Activated gamma-delta T cell (primary cell): ENCODE measurements around the gene SLC26A8.
"Not testable (repeated sequence)": the region's sequence is repeated elsewhere in the genome, so short reads cannot be mapped to it uniquely, and the experiment has no call there.

Experiments used
- DNase-seq: peaks from one replicate; lab custom pipeline; 2025; lab: John Stamatoyannopoulos, UW

SLC26A8 gene

DNA sequence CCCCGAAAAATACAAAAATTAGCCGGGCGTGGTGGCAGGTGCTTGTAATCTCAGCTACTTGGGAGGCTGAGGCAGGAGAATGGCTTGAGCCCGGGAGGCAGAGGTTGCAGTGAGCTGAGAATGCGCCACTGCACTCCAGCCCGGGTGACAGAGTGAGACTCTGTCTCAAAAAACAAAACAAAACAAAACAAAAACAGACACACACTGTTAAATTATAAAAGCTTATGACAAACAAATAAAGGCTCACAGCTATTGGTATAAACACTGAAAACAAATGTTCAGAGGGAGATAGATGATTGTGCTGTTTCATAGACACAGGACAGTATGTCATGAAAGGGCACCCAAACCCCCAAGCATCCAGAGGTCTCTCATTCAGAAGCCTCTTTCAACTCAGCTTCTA, 107.5 kb downstream of the SLC26A8 start:
- not testable (repeated sequence) for DNase-seq

DNA sequence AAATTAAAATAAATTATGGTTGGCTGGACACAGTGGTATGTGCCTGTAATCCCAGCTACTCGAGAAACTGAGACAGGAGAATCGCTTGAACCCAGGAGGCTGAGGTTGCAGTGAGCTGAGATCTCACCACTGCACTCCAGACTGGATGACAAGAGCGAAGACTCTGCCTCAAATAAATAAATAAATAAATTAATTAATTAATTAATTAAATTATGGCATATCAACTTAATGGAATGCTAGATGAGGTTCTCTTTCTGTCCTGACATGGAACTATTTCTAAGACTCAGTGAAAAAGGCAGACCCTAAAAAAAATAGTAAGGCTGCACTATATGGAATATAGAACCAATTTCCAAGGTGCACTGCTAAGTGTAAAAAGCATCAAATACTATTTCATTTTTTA, 108.4 kb downstream of the SLC26A8 start:
- no peak for DNase-seq

DNA sequence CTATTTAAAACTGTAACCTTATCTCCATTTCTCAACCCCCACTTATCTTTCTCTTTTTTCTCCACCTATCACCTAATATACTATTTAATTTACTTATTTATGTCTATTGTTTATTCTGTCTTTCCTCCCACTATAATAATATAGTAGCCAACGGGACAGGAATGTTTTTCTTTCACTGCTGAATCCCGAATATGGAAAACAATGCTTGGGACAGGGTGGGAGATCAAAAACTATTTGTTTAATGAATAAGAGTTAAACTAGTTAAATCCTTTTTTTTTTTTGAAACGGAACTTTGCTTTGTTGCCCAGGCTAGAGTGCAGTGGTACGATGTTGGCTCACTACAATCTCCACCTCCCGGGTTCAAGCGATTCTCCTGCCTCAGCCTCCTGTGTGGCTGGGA, 109.9 kb downstream of the SLC26A8 start:
- no peak for DNase-seq

DNA sequence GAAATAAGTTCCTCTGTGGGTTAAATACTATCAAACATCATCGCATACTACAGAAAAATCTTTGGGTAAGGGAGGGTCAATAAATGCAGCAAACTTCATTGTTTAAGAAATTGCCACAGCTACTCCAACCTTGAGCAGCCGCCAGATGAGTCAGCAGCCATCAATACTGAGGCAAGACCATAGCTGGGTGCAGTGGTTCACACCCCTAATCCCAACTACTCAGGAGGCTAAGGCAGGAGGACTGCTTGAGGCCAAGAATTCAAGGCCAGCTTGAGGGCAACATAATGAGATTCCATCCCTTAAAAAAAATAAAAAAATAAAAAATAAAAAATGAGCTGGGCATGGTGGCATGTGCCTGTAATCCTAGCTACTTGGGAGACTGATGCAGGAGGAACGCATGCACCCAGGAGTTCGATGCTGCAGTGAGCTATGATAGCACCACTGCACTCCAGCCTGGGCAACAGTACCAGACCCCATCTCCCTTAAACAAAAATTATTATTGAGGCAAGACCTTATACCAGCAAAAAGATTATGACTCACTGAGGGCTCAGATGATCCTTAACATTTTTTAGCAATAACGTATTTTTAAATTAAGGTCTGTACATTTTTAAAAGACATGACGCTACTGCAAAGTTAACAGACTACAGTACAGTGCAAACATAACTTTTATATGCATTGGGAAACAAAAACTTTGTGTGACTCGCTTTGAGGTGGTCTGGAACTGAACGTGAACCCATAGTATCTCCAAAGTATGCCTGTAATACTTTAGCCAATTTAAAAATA, 112.4 kb downstream of the SLC26A8 start:
- no peak for DNase-seq

DNA sequence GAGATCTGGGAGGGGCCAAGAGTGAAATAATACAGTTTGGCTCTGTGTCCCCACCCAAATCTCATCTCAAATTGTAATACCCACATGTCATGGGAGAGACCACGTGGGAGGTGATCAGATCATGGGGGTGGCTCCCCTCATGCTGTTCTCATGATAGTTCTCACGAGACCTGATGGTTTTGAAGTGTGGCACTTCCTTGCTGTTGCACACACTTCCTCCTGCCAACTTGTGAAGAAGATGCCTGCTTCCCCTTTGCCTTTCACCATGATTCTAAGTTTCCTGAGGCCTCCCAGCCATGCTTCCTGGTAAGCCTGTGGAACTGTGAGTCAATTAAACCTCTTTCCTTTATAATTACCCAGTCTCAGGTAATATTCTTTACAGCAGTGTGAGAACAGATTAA, 114.9 kb downstream of the SLC26A8 start:
- DNase-seq = not testable (repeated sequence)

DNA sequence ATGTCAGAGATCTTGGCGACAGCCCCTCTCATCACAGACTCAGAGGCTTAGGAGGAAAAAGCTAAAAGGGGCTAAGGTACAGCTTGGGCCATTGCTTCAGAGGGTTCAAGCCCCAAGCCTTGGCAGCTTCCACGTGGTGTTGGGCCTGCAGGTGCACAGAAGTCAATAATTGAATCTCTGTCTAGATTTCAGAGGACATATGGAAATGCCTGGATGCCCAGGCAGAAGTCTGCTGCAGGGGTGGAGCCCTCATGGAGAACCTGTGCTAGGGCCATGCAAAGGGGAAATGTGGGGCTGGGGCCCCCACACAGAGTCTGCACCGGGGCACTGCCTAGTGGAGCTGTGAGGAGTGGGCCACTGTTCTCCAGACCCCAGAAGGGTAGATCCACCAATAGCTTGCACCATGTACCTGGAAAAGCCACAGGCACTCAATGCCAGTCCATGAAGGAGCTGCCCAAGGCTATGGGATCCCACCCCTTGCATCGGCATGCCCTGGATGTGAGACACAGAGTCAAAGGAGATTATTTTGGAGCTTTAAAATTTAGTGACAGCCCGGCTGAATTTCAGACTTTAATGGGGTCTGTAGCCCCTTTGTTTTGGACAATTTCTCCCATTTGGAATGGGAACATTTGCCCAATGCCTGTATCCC, 115.6 kb downstream of the SLC26A8 start:
- not testable (repeated sequence) for DNase-seq

DNA sequence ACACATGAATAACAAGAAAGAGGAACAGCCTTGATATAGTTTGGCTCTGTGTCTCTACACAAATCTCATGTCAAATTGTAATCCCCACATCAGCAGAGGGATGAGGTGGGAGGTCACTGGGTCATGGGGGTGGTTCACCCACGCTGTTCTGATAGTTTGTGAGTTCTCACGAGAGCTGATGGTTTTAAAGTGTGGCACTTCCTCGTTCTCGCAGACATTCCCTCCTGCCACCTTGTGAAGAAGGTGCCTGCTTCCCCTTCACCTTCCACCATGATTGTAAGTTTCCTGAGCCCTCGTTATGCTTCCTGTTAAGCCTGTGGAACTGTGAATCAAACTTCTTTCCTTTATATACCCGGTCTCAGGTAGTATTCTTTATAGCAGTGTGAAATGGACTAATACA, 116.7 kb downstream of the SLC26A8 start:
- no peak for DNase-seq

DNA sequence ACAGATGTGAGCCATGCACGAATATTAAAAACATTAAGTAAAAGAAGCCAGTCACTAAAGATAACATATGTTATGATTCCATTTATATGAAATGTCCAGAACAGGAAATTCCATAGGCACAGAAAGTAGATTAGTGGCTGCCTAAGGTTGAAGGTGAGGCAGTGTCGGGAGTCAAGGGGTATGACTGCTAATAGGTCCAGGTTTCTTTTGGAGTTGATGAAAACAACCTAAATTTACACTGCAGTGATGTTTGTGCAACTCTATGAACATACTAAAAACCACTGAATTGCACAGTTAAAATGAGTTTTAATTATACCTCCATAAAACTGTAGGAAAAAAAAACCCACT, 118.0 kb downstream of the SLC26A8 start:
- DNase-seq = no peak

DNA sequence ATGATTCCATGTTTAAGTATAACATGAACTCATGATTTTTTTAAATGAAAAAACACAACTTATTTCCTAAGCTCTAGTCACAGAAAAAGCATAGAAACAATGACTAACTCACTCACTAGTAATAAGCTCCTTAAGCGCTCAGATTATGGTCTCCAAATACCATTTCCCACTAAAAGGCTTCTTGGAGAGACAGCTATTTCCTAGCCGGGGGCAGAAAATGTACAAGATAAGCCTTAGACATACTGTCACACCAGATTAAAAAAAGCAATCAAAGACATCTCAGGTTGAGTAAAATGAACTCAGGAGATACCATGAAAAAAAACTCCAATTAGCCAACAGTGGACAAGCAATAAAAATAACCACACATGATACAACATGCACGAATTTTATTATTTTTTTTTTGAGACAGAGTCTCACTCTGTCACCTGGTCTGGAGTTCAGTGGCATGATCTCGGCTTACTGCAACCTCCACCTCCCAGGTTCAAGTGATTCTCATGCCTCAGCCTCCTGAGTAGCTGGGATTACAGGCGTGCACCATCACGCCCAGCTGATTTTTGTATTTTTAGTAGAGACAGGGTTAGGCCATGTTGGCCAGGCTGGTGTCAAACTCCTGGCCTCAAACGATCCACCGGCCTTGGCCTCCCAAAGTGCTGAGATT, 118.5 kb downstream of the SLC26A8 start:
- DNase-seq = no peak

DNA sequence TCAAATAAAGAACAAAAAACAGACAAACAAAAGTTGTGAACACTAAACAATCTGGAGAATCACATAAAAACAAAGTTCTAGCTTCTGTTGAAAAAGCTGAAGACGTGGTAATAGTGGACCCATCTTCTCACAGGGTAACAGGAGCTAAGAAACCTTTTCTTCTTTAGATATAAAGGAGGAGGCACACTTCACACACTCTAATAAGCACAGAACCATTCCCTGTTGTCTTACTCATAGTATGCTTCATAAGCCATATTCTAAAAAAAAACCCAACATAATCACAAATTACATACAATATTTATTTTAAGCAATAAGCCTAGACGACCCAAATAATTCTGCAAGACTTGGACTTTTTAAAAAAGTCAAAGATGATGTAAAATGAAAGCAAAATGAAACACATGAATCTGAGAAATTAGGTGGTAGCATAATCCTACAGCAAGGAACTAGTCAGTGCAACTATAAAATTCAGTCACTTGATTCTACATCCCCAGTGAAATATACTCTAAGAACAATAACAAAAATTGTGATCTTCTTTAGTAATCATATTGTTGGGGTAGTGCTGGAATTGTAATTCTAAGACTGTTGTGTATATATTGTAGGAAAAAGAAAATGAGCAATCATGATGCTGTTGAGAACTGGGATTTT, 119.2 kb downstream of the SLC26A8 start:
- DNase-seq = no peak

DNA sequence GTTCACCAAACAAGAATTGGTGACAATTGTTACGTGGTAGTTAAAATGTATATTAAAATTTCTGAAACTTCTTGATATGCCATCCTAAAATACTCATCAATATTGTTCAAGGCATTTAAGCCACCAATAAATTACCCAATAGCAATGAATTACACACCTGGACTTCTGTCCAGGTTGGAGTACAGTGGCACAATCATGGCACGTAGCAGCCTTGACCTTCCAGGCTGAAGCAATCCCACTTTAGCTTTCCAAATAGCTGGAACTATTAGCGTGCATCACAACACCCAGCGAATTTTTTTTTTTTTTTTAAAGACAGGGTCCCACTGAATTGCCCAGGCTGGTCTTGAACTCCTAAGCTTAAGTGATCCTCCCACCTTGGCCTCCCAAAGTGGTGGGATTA, 120.8 kb downstream of the SLC26A8 start:
- no peak for DNase-seq

DNA sequence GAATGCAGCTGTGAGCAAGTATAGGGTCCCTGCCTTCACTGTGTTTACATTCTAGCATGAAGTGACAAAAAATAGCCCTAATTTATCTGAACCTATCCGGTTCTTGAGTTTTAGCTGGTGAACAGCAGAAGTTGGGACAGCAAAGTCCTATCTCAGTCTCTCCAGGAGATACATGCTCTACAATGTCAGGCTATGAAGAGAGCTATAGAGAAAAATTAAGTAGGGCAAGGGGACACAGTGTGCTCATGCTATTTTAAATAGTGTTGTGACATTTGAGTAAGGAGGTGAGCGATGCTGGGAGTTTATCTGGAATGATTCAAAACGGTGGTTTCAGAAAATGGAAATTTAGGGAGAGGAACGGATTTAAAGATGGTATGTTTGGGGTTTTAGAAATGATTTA, 124.0 kb downstream of the SLC26A8 start:
- no peak for DNase-seq

DNA sequence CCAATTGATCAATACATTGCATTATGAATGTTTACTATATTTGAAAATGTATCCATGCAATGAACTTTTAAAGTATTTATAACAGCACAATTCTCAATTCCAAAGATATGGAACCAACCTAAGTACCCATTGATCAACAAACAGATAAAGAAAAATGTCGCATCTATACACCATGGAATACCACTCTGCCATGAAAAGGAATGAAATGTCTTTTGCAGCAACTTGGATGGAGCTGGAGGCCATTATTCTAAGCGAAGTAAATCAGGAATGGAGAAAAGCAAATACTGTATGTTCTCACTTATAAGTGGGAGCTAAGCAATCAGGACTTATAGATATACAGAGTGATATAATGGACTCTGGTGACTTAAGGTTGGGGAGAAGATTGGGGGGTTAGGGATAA, 126.4 kb downstream of the SLC26A8 start:
- no peak for DNase-seq

DNA sequence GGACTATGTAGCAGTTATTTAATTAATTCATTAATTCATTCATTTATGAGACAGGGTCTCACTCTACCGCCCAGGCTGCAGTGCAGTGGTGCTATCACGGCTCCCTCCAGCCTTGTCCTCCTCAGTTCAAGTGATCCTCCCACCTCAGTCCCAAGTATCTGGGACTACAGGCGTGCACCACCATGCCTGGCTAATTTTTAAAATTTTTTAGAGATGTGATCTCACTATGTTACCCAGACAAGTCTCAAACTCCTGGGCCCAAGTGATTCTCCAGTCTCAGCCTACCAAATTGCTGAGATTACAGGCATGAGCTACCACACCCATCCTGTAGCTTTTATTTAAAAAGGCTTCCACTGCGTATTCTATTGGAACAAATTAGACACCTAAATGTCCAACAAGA, 127.0 kb downstream of the SLC26A8 start:
- no peak for DNase-seq

DNA sequence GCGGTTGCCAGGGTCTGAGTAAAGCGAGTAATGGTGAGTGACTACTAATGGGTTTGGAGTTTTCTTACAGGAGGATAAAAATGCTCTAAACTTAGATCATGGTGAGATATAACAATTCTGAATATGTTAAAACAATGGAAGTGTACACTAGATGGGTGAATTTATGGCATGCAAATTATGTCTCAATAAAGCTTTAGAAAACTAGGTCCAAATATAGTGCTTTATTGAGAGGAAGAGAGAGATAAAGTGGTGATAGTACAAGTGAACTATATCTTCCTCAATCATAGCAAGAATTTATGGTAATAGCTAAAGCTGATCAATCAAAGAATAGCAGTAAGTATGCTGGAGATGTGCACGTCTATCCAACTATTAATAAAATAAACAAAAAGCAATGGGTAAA, 127.4 kb downstream of the SLC26A8 start:
- no peak for DNase-seq

DNA sequence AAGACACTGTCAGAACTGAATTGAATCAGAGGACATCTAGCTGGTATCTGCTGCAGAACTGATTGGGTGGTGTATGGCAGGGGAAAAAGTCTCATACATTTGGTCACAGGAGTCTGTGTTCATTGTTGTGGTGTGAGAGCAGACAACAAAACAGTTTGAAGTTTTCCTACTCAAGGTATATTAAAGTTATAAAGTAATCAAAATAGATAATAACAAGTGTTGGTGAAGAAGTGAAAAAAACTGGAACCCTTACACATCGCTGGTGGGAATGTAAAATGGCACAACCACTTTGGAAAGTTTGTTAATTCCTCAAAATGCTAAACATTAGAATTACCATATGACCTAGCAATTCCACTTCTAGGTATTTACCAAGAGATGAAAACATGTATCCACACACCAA, 128.2 kb downstream of the SLC26A8 start:
- DNase-seq = no peak

DNA sequence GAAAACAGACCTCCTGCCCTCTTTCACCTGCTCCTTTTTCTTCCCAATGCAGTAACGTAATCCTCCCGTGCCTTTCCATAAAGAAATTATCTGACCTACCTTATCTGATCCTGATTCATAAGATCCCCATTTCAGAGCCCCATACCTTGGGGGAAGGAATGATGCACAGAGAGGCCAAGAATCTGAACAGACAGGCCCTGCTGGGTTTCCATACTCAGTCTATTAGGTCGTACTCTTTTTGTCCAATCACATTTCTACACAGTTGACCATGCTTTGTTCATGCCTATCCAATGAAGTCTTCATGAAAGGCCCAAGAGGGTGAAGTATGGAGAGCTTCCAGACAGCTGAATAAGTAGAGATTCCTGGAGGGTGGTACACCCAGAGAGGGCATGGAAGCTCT, 128.9 kb downstream of the SLC26A8 start:
- no peak for DNase-seq

DNA sequence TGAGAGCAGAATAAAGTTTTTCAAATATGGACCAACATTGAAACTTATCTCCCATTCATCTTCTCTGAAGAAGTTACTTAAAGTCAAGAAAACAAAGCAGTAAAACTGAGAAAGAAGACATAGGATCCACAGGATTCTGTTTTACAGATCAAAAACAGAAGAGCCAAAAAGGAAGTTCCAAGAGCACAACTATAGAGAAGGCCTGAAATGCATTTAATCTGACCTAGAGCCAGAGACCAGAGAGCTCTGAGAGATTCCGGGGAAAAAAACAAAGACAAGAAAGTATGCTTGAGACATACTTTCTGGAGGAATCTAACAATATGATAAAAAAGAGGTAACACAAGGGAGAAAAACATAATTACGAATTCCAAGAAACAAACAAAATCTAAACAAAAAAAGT, 129.7 kb downstream of the SLC26A8 start:
- DNase-seq = no peak
